GM06990 (cell line): Measurements from ENCODE around the gene PHACTR3.

Source experiments
- DNase-seq: peaks from one replicate; pipeline ENCODE4 v3.0.0-alpha.2; 2011; ENCODE audit not compliant: insufficient read length; ENCODE audit errors: extremely low read depth
- H3K27me3 ChIP-seq: replicated peaks from 2 replicates; pipeline ENCODE4 v1.6.0; 2011; ENCODE audit warnings: low read length; ENCODE audit not compliant: control insufficient read depth, insufficient read depth
- H3K36me3 ChIP-seq: 2 replicates; pipeline ENCODE4 v1.5.1; 2011; ENCODE audit warnings: low read length; ENCODE audit not compliant: control insufficient read depth, insufficient read depth
- H3K4me3 ChIP-seq: replicated peaks from 2 replicates; pipeline ENCODE4 v1.5.1; 2011; ENCODE audit warnings: low read depth, mild to moderate bottlenecking, control low read depth, low read length
- TF ChIP-seq, protein P1 (sequence below): IDR thresholded peaks from 2 replicates; pipeline ENCODE4 v1.5.1; 2011; ENCODE audit warnings: low read length, control low read depth, mild to moderate bottlenecking, inconsistent platforms; ENCODE audit not compliant: insufficient read depth, poor library complexity, severe bottlenecking

The PHACTR3 gene

DNA sequence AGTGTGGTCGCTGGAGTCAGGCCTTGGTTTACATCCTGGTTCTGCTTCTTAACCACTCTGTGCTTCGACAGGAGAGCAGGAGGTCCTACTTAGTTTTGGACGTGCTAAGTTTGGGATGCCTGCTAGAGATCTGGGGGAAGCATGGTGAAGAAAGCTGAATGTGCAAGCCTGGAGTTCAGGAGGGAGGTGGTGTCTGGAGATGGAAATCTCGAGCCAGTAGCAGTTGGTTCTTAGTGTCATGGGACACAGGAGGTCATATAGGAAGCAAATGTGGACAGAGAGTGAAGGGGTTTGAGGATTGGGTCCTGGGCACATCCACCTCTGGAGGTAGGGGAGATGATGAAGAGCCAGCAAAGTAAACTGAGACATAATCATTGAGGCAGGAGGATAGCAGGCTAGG, 197.7 kb downstream of the PHACTR3 start:
- H3K27me3 ChIP-seq = no peaks in the 10 kb centered on the region; the same call in 1 of the 2 replicates
- TF ChIP-seq, protein P1, sequence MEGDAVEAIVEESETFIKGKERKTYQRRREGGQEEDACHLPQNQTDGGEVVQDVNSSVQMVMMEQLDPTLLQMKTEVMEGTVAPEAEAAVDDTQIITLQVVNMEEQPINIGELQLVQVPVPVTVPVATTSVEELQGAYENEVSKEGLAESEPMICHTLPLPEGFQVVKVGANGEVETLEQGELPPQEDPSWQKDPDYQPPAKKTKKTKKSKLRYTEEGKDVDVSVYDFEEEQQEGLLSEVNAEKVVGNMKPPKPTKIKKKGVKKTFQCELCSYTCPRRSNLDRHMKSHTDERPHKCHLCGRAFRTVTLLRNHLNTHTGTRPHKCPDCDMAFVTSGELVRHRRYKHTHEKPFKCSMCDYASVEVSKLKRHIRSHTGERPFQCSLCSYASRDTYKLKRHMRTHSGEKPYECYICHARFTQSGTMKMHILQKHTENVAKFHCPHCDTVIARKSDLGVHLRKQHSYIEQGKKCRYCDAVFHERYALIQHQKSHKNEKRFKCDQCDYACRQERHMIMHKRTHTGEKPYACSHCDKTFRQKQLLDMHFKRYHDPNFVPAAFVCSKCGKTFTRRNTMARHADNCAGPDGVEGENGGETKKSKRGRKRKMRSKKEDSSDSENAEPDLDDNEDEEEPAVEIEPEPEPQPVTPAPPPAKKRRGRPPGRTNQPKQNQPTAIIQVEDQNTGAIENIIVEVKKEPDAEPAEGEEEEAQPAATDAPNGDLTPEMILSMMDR = no peak
- H3K4me3 ChIP-seq = no peak overlapping the region
- no peak for DNase-seq
- H3K36me3 ChIP-seq = no peaks in the 10 kb centered on the region

DNA sequence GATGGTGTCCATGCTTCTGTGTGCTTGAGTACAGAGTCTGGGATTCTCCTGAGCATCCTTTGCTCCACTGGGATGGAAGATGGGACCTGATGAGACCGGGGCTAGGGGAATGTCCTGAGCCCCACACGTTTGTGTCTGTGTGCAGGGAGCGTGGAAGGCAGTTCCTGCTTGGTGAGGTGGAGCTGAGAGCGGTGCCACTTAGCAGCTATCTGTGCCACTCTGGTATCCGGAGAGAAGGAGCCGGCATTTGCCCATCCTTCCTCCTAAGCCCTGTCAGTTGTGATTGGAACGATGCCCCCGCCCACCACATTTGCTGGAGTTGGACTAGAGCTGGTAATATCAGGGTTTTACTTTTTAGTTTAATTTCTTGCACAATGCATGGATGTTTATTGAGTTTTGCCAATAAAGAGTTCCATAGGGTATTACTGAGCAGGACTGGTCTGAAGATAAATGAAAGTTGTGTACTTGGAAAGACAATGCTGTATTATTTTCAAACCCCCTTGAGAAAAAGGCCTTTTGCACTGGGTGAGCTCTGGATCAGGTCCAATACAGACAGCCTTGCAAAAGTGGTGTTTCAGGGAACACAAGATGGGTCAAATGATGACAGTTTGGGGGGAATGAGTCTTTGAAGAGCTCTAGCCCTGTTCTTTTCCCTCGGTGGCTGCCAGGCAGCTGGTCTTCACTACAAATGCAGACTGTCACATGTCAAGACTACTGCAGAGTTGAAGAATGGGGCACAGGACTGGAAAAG, 198.3 kb downstream of the PHACTR3 start:
- DNase-seq = no peak
- TF ChIP-seq, protein P1 = no peak
- no peaks in the 10 kb centered on the region; the same call in 1 of the 2 replicates for H3K27me3 ChIP-seq
- H3K36me3 ChIP-seq = no peaks in the 10 kb centered on the region
- no peak overlapping the region for H3K4me3 ChIP-seq

DNA sequence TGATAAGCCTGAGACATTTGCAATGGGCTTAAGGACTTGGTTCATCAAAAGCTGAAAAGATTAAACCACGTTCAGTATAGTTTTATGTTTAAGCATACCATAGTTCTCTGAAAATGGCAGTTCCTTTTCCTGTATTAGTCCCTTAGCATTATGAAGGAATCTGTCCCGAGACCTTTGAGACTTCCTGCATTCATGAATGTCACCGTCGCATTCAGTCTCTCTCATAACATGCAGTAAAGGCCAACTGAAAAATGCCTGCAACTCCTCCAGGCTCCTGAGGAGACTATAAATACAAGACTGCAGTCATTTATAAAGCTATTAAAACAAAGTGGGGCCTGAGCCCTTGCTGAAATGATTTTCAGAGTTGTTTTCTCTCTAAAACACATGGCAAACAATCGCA, 200.0 kb downstream of the PHACTR3 start:
- TF ChIP-seq, protein P1 = no peak

DNA sequence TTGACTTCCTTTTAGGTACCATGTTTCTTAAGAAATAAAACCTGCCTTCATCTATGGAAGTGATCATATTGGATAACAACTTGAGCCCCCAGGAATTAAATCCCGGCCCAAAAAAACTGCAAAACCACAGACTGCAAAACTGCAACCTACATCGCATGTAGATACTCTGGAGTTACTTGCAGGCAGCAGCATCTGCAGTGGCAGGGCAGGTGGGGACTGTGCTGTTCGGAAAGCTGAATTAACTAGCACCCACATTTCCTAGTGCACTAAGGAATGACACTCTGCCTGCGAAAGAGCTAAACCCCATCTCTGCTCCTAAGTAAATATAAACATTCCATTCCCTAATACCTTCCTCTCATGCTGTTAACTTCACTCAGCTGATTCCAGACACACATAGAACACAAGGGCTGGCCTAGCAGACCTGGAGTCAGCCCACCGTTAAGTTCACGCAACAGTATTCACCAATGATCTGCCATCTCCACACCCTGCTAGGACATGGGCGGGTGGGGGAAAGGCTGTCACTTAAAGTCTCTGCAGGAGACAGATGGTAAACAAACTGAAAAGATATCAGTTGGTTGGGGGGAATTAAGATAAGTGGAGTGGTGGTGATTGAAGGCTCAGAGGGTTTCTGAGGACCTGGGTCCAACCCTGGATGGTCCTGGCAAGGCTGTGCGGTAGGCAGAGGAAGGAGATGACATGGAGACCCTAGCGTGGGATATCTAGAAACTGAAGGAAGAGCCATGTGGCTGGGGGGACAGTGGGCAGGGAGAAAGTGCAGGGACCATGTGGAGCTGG, 200.7 kb downstream of the PHACTR3 start:
- Histone ChIP-seq H3K27me3 (no peaks in the 10 kb centered on the region; the same call in 1 of the 2 replicates), H3K36me3 (no peaks in the 10 kb centered on the region), H3K4me3 (no peak overlapping the region)
- no peak for DNase-seq
- TF ChIP-seq, protein P1 = no peak

More for the DNA sequence above, 200.0 kb downstream of the PHACTR3 start:
- no peak overlapping the region for H3K4me3 ChIP-seq
- H3K36me3 ChIP-seq = no peaks in the 10 kb centered on the region
- no peaks in the 10 kb centered on the region; the same call in 1 of the 2 replicates for H3K27me3 ChIP-seq
- DNase-seq = no peak

DNA sequence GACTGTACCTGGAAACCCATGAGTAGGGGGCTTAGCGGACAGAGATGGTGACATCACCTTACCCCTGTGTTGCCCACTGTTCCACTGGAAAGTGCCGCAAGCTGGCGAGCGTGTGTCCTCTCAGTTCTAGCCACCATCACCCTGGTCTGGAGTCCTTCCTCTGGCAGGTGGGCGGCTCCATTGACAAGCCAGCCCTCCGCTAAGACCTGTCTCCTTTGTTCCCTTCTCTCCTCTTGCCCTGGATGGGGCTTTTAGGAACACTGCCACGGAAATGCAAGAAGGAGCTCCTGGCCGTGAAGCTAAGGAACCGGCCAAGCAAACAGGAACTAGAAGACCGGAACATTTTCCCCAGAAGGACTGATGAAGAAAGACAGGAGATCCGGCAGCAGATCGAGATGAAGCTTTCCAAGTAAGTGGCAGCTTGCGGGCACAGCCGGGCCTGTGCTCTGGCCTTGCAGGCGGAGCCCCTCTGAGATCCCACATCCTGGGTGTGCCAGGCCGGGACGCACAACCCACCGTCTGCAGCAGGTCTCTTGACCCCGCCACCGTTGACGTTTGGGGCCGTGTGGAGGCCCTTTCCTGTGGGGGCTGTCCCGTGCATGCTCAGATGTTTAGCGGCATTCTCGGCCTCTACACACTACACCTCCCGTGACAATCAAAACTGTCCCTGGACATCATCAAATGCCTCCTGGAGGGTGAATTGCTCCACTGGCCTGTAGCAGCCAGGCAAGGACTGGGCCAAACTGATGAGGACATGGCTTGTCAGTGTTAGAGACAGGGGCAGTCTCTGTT, 201.6 kb downstream of the PHACTR3 start:
- TF ChIP-seq, protein P1 = no peak
- no peaks in the 10 kb centered on the region for H3K36me3 ChIP-seq

More for the DNA sequence above, 201.6 kb downstream of the PHACTR3 start:
- no peak for DNase-seq
- Histone ChIP-seq H3K4me3 (no peak overlapping the region), H3K27me3 (no peaks in the 10 kb centered on the region; the same call in 1 of the 2 replicates)
